Hypothalamus (tissue), 51 donors: ENCODE results near the gene L3MBTL1.
"Not testable (repeated sequence)": the region's sequence is repeated elsewhere in the genome, so short reads cannot be mapped to it uniquely, and the experiment has no call there.

Experiments
- DNase-seq, 51 donors: peaks; one replicate each; lab custom pipeline; 2025; lab: John Stamatoyannopoulos, UW

The L3MBTL1 gene

GRCh38 chr20:43583982-43584432 lies 76.5 kb downstream of the L3MBTL1 start:
- peak in 42 of 51 donors; percentile 2 to 84 (median 58) for DNase-seq

DNA sequence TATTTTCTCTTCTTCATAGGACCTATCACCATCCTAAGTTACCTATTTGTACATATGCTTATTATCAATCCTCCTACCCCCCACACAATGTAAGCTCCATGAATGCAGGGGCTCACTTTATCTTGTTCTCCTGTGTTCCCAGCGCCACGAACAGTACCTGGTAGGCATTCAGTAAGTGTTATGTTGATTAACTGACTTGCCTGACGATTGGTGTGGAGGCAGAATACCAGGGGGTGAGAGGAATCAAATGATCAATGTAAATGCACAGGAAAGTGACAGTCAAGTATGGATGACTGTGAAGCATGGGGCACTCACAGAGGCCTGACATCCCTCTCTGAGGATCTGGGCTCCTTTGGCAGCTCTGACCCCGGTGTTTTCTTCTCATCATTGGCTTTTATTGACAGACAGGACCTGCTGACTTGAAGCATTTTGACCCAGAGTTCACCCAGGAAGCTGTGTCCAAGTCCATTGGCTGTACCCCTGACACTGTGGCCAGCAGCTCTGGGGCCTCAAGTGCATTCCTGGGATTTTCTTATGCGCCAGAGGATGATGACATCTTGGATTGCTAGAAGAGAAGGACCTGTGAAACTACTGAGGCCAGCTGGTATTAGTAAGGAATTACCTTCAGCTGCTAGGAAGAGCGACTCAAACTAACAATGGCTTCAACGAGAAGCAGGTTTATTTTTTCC lies 77.1 kb downstream of the L3MBTL1 start:
- DNase-seq: no peak

GRCh38 chr20:43586641-43587040 lies 79.1 kb downstream of the L3MBTL1 start:
- peak in 1 of 51 donors; percentile 7 for DNase-seq

DNA sequence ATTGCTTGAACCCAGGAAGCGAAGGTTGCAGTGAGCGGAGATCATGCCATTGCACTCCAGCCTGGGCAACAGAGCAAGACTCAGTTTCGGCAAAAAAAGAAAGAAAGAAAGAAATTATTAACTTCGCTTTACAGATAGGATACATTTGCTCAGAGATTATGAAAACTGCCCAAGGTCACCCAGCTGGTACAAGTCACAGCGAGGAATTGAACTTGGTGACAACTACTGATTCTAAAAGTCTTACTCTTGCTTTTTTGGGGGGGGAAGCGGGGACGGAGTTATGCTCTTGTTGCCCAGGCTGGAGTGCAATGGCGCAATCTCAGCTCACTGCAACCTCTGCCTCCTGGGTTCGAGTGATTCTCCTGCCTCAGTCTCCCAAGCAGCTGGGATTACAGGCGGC lies 81.0 kb downstream of the L3MBTL1 start:
- DNase-seq: not testable (repeated sequence)

GRCh38 chr20:43590036-43590391 lies 82.5 kb downstream of the L3MBTL1 start:
- DNase-seq: peak in 18 of 51 donors; percentile 9 to 59 (median 28)

- peak; percentile 64 to 97 (median 88) for DNase-seq
Measured at GRCh38 chr20:43590392-43591303, 83.2 kb downstream of the L3MBTL1 start, which contains the start of gene IFT52. Gene IFT52 (plus strand): TSS chr20:43590937. CDS start chr20:43594699, 3,762 bp downstream.
